Measurements from ENCODE around the gene ACSF3. TPM values are rescaled to one million over a fixed set of nuclear protein-coding genes. Genes with fewer than 3 reads are reported as not detected.

The ACSF3 gene
- total RNA-seq, 3 donors from 2014 or later = 20.8 to 42.3 (median 40.4) TPM

- TF ChIP-seq POLR2AphosphoS5 (IDR thresholded peaks at IDR 0.05) (peak in 1 of 3 donors; percentile 29), POLR2A (IDR thresholded peaks at IDR 0.05) (no peak)
- Histone ChIP-seq H3K27ac (peak overlapping the region in 1 of 2 donors; percentile 38), H3K27me3 (no peaks in the 10 kb centered on the region), H3K4me3 (peak overlapping the region in 1 of 3 donors; percentile 45), H3K36me3 (no peaks in the 10 kb centered on the region), H3K9me3 (no peaks in the 10 kb centered on the region), H3K4me1 (no peaks in the 10 kb centered on the region)
- intact Hi-C loops (cut with DNase I; ENCODE audit: low total_unique reads) = no loop called here
- peak in 1 of 2 donors; percentile 49 for DNase-seq (ENCODE audit: low spot score in 2 of 2)
These were observed 21.7 kb downstream of the ACSF3 start for GRCh38 chr16:89115216-89115861.

GRCh38 chr16:89116341-89117226 is 22.9 kb downstream of the ACSF3 start:
- H3K4me1 ChIP-seq = no peaks in the 10 kb centered on the region
- DNase-seq (ENCODE audit: low spot score in 2 of 2) = no peak
- H3K4me3 ChIP-seq = no peak overlapping the region
- H3K9me3 ChIP-seq = no peaks in the 10 kb centered on the region
- H3K36me3 ChIP-seq = no peaks in the 10 kb centered on the region
- no peaks in the 10 kb centered on the region for H3K27me3 ChIP-seq
- TF ChIP-seq POLR2A (IDR thresholded peaks at IDR 0.05) (no peak), POLR2AphosphoS5 (IDR thresholded peaks at IDR 0.05) (no peak)
- TF ChIP-seq, protein P1, sequence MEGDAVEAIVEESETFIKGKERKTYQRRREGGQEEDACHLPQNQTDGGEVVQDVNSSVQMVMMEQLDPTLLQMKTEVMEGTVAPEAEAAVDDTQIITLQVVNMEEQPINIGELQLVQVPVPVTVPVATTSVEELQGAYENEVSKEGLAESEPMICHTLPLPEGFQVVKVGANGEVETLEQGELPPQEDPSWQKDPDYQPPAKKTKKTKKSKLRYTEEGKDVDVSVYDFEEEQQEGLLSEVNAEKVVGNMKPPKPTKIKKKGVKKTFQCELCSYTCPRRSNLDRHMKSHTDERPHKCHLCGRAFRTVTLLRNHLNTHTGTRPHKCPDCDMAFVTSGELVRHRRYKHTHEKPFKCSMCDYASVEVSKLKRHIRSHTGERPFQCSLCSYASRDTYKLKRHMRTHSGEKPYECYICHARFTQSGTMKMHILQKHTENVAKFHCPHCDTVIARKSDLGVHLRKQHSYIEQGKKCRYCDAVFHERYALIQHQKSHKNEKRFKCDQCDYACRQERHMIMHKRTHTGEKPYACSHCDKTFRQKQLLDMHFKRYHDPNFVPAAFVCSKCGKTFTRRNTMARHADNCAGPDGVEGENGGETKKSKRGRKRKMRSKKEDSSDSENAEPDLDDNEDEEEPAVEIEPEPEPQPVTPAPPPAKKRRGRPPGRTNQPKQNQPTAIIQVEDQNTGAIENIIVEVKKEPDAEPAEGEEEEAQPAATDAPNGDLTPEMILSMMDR (IDR thresholded peaks at IDR 0.05) = no peak
- intact Hi-C loops (cut with DNase I; ENCODE audit: low total_unique reads) = no loop called here
- no peak overlapping the region for H3K27ac ChIP-seq

DNA sequence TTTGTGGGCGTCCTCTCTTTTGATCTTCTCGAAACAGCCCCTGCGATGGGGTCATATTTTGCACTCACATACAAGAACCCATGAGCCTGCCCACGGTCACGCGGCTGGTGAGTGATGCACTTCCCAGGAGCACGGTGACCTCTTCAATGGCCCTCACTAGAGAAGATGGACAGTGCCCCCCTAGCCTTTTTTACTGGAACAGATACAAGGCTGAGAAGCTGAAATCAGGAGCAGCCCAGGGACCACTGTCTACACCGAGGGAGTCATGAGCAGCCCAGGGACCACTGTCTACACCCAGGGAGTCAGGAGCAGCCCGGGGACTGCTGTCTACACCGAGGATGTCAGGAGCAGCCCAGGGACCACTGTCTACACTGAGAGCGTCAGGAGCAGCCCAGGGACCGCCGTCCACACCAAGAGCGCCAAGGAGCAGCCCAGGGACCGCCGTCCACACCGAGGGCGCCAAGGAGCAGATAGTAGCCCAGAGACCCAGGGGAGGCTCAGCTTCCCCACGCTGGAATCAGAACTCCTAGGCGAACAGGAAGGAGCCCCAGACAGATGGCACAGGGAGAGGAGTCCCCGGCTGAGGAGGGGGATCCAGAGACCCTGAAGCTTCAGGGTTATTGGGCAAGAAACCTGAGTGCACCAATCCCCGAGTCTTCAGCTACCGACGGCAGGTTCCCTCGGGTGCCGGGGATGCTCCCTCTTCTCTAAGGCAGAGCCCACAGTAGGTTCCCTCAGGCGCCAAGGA is 23.7 kb downstream of the ACSF3 start:
- H3K9me3 ChIP-seq = no peaks in the 10 kb centered on the region
- intact Hi-C loops (cut with DNase I; ENCODE audit: low total_unique reads) = no loop called here
- no peaks in the 10 kb centered on the region for H3K4me1 ChIP-seq
- DNase-seq (ENCODE audit: low spot score in 2 of 2) = no peak
- no peak overlapping the region for H3K4me3 ChIP-seq
- TF ChIP-seq, protein P1 (IDR thresholded peaks at IDR 0.05) = no peak
- H3K27ac ChIP-seq = no peak overlapping the region
- H3K27me3 ChIP-seq = no peaks in the 10 kb centered on the region
- no peaks in the 10 kb centered on the region for H3K36me3 ChIP-seq

DNA sequence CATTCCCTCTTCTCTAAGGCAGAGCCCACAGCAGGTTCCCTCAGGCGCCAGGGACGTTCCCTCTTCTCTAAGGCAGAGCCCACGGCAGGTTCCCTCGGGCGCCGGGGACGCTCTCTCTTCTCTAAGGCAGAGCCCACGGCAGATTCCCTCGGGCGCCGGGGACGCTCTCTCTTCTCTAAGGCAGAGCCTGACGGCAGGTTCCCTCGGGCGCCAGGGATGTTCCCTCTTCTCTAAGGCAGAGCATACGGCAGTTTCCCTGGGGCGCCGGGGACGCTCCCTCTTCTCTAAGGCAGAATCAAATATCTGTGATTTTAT is 24.3 kb downstream of the ACSF3 start:
- Histone ChIP-seq H3K27me3 (no peaks in the 10 kb centered on the region), H3K9me3 (no peaks in the 10 kb centered on the region), H3K36me3 (no peaks in the 10 kb centered on the region), H3K27ac (no peak overlapping the region), H3K4me1 (no peaks in the 10 kb centered on the region), H3K4me3 (no peak overlapping the region)
- intact Hi-C loops (cut with DNase I; ENCODE audit: low total_unique reads) = no loop called here
- no peak for TF ChIP-seq POLR2AphosphoS5 (IDR thresholded peaks at IDR 0.05)
- TF ChIP-seq, protein P1 (IDR thresholded peaks at IDR 0.05) = no peak
- no peak for TF ChIP-seq POLR2A (IDR thresholded peaks at IDR 0.05)
- no peak for DNase-seq (ENCODE audit: low spot score in 2 of 2)

- no peaks in the 10 kb centered on the region for H3K36me3 ChIP-seq
- no peaks in the 10 kb centered on the region for H3K9me3 ChIP-seq
- TF ChIP-seq POLR2A (IDR thresholded peaks at IDR 0.05) (no peak), POLR2AphosphoS5 (IDR thresholded peaks at IDR 0.05) (no peak)
- TF ChIP-seq, protein P1 (IDR thresholded peaks at IDR 0.05) = no peak
- intact Hi-C loops (cut with DNase I; ENCODE audit: low total_unique reads) = no loop called here
- no peak overlapping the region for H3K4me3 ChIP-seq
- H3K27me3 ChIP-seq = no peaks in the 10 kb centered on the region
- no peaks in the 10 kb centered on the region for H3K4me1 ChIP-seq
- H3K27ac ChIP-seq = no peak overlapping the region
- no peak for DNase-seq (ENCODE audit: low spot score in 2 of 2)
These were observed 24.9 kb downstream of the ACSF3 start for GRCh38 chr16:89118361-89119165.

Data from breast epithelium (tissue), 4 donors.